ENCODE measurements around the gene CYP4V2.

CYP4V2 gene

DNA sequence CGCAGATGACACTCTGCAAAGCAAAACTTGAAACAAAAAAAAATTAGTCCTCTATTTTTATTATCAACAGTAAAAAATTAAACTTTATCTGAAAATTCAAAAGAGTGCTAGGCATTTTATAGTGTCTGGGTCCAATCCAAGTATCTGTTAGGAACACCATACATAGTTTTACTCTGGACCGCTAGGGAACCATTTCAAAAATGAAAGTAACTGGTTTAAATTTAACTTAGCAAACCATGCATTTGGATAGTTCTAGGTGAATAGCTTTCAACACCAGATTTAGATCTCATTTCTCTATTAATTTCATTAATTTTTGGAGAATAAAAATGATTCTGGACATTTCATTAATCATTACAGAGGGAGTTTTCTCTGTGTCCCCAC lies 37.1 kb downstream of the CYP4V2 start:
- H2AFZ ChIP-seq (ENCODE audit: low read depth), result no peak overlapping the region
- H3K27me3 ChIP-seq (ENCODE audit: insufficient read depth, low read depth), result no peaks in the 10 kb centered on the region

DNA sequence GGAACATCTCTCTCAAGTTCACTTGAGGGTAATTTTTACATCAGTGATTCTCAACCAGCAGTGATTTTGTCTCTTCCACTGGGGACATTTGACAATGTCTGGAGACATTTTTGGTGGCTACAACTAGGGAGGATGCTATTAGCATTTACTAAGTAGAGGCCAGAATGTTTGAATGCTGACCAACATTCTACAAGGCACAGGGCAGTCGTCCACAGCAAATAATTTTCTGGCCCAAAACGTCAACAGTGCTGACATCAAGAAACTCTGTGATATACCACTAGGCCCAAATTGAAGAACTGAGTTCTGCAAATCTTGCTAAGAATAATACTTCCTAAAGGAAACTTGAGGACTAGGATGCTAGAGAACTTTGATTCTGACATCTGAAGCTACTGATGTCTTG lies 43.0 kb downstream of the CYP4V2 start:
- Histone ChIP-seq H4K20me1 (ENCODE audit: insufficient read depth) (no peaks in the 10 kb centered on the region), H3K36me3 (ENCODE audit: insufficient read depth) (no peaks in the 10 kb centered on the region), H3K79me2 (ENCODE audit: insufficient read depth, low read depth) (no peaks in the 10 kb centered on the region), H3K27me3 (ENCODE audit: insufficient read depth, low read depth) (no peaks in the 10 kb centered on the region), H3K4me1 (ENCODE audit: low read depth, poor library complexity, severe bottlenecking) (no peaks in the 10 kb centered on the region), H3K4me2 (no peak overlapping the region), H3K4me3 (IDR thresholded peaks at IDR 0.05; ENCODE audit: insufficient read depth, low read depth, low read length) (no peak overlapping the region), H3K27ac (no peak overlapping the region), H3K9ac (no peak overlapping the region), H2AFZ (ENCODE audit: low read depth) (no peak overlapping the region)
- TF ChIP-seq CTCF (conservative IDR thresholded peaks at IDR 0.05; ENCODE audit: low read depth, low read length), result no peak

More for the DNA sequence above, 37.1 kb downstream of the CYP4V2 start:
- no peak overlapping the region for H3K27ac ChIP-seq
- no peak overlapping the region for H3K4me2 ChIP-seq
- H3K4me3 ChIP-seq (IDR thresholded peaks at IDR 0.05; ENCODE audit: insufficient read depth, low read depth, low read length), result no peak overlapping the region
- H3K9ac ChIP-seq, result no peak overlapping the region
- TF ChIP-seq CTCF (conservative IDR thresholded peaks at IDR 0.05; ENCODE audit: low read depth, low read length), result no peak
- no peaks in the 10 kb centered on the region for H3K4me1 ChIP-seq (ENCODE audit: low read depth, poor library complexity, severe bottlenecking)
- no peaks in the 10 kb centered on the region for H3K36me3 ChIP-seq (ENCODE audit: insufficient read depth)
- no peaks in the 10 kb centered on the region for H3K79me2 ChIP-seq (ENCODE audit: insufficient read depth, low read depth)
- no peaks in the 10 kb centered on the region for H4K20me1 ChIP-seq (ENCODE audit: insufficient read depth)

DNA sequence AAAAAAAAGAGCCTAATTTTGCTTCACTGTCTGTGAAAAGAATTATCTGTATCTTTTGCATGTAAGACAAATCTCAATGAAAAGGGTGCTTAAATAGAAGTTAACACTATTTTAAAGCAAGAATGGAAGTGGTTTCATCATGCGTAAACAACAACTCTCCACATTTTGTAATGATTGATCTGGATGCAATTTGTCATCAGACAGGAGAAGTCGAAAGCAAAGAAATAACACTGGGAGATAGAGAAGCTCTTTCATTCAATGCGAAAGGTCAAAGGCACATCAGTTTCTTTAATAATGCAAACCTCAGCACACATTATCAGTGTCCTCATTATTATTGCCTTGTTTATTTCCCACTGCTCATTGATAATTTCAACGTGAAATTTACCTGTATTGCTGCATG lies 44.8 kb downstream of the CYP4V2 start:
- no peaks in the 10 kb centered on the region for H3K79me2 ChIP-seq (ENCODE audit: insufficient read depth, low read depth)
- no peaks in the 10 kb centered on the region for H3K36me3 ChIP-seq (ENCODE audit: insufficient read depth)
- no peaks in the 10 kb centered on the region for H4K20me1 ChIP-seq (ENCODE audit: insufficient read depth)
- H3K4me1 ChIP-seq (ENCODE audit: low read depth, poor library complexity, severe bottlenecking), result no peaks in the 10 kb centered on the region
- TF ChIP-seq CTCF (conservative IDR thresholded peaks at IDR 0.05; ENCODE audit: low read depth, low read length), result no peak
- H3K27ac ChIP-seq, result no peak overlapping the region
- H3K27me3 ChIP-seq (ENCODE audit: insufficient read depth, low read depth), result no peaks in the 10 kb centered on the region
- H3K9ac ChIP-seq, result no peak overlapping the region
- H3K4me2 ChIP-seq, result no peak overlapping the region
- no peak overlapping the region for H3K4me3 ChIP-seq (IDR thresholded peaks at IDR 0.05; ENCODE audit: insufficient read depth, low read depth, low read length)
- H2AFZ ChIP-seq (ENCODE audit: low read depth), result no peak overlapping the region

GRCh38 chr4:186240452-186240847 lies 49.1 kb downstream of the CYP4V2 start:
- Histone ChIP-seq H4K20me1 (ENCODE audit: insufficient read depth) (no peaks in the 10 kb centered on the region), H3K4me2 (no peak overlapping the region), H3K27ac (no peak overlapping the region), H3K27me3 (ENCODE audit: insufficient read depth, low read depth) (no peaks in the 10 kb centered on the region), H3K36me3 (ENCODE audit: insufficient read depth) (no peaks in the 10 kb centered on the region), H3K9ac (no peak overlapping the region), H3K4me3 (IDR thresholded peaks at IDR 0.05; ENCODE audit: insufficient read depth, low read depth, low read length) (no peak overlapping the region), H2AFZ (ENCODE audit: low read depth) (no peak overlapping the region), H3K4me1 (ENCODE audit: low read depth, poor library complexity, severe bottlenecking) (no peaks in the 10 kb centered on the region), H3K79me2 (ENCODE audit: insufficient read depth, low read depth) (no peaks in the 10 kb centered on the region)
- no peak for TF ChIP-seq CTCF (conservative IDR thresholded peaks at IDR 0.05; ENCODE audit: low read depth, low read length)

Data from KMS-11 (cell line).